Measurements from ENCODE around the gene TLK1.
A peak's percentile ranks its signal among the peaks of the same experiment; 100 is the strongest.
"Not testable (repeated sequence)": the region's sequence is repeated elsewhere in the genome, so short reads cannot be mapped to it uniquely, and the experiment has no call there.

The TLK1 gene

GRCh38 chr2:171139860-171140259, 20.8 kb downstream of the TLK1 start:
- DNase-seq = no peak

- DNase-seq = no peak
Measured at GRCh38 chr2:171136024-171136423, 24.7 kb downstream of the TLK1 start.

DNA sequence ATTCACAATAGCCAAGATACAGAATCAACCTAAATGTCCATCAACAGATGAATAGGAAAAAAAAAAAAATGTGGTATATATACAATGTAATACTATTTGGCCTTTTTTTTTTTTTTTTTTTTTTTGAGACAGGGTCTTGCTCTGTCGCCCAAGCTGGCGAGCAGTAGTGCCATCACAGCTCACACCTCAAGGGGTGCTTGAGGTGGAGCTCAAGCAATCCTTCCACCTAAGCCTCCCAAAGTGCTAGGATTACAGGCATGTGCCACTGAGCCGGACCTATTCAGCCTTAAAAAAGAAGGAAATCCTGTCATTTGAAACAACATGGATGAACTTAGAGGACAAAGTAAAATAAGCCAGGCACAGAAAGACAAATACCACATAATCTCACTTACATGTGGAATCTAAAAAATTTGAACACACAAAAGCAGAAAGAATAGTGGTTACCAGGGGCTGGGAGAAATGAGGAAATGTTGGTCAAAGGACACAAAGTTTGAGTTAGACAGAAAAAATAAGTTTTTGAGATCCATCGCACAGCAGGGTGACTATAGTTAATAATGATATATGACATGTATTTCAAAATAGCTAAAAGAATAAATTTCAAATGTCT, 26.0 kb downstream of the TLK1 start:
- no peak for DNase-seq

- no peak for DNase-seq
Measured at GRCh38 chr2:171132086-171132485, 28.6 kb downstream of the TLK1 start.

- no peak for DNase-seq
Measured at GRCh38 chr2:171128461-171128860, 32.2 kb downstream of the TLK1 start.

DNA sequence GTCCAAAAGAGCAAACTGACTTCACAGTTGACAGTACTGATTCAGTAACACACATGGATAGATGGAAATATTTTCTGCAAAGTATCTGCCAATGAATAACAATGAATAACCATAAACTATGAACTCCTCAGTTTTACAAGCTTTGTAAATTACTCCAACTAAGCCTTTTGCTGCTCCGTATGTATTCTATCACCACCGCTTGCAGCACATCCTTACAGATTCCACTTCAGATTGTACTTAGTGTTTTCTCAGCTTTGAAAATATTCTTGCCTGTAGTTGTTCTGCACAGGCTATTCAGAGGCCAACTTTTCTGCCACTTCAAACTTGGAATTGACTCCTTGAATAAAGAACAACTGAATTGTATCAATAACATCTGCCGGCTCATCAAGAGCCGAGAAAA, 36.2 kb downstream of the TLK1 start:
- DNase-seq = no peak

- DNase-seq = no peak
Measured at GRCh38 chr2:171109571-171109970, 51.1 kb downstream of the TLK1 start.

- no peak for DNase-seq
Measured at GRCh38 chr2:171109020-171109419, 51.7 kb downstream of the TLK1 start.

- no peak for DNase-seq
Measured at GRCh38 chr2:171107803-171108202, 52.9 kb downstream of the TLK1 start.

DNA sequence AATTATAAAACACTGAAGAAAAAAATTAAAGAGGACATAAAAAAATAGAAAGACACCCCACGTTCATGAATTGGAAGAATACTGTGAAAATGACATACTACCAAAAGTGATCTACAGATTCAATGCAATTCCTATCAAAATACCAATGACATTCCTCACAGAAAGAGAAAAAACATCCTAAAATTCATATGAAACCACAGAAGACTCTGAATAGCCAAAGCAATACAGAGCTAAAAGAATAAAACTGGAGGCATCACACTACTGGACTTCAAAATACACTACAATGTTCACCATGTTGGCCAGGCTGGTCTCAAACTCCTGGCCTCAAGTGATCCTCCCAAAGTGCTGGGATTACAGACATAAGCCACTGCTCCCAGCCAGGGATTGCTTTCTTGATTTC, 56.3 kb downstream of the TLK1 start:
- DNase-seq = no peak

DNA sequence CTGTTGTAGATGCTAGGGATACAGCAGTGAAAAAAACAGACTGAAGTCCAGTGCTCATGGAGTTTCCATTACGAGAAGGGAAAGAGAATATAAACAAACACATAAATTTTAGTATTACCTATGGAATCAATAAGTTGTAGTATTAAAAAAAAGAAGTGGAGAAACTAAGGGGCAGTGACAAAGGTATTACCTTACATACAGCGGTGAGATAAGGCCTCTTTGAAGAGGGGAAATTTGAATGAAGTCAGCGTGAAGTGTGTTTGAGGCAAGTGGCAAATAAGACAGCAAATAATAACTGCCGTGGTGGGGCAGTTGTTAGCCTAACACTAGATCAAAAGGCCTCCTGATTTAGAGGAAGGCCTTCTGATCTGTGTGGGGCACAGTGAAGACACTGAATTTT, 57.9 kb downstream of the TLK1 start:
- no peak for DNase-seq

GRCh38 chr2:171100370-171100769, 60.3 kb downstream of the TLK1 start:
- DNase-seq = no peak

- no peak for DNase-seq
Measured at GRCh38 chr2:171098607-171099006, 62.1 kb downstream of the TLK1 start.

GRCh38 chr2:171095014-171095582, 65.6 kb downstream of the TLK1 start:
- DNase-seq = no peak

- not testable (repeated sequence) for DNase-seq
Measured at GRCh38 chr2:171091517-171091916, 69.2 kb downstream of the TLK1 start.

DNA sequence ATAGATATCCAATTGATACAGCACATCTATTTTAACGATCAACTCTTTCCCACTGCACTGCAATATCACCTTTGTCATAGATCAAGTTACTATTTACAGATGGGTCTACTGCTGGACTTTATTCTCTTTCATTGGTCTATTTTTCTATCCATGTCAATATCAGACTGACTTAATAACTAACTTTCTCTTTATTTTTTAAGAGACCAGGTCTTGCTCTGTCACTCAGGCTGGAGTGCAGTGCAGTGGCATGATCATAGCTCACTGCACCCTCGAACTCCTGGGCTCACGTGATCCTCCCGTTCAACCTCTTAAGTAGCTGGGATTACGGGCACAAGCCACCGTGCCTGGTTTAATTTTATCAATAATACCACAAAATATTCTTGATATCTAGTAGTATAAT, 71.2 kb downstream of the TLK1 start:
- no peak for DNase-seq

DNA sequence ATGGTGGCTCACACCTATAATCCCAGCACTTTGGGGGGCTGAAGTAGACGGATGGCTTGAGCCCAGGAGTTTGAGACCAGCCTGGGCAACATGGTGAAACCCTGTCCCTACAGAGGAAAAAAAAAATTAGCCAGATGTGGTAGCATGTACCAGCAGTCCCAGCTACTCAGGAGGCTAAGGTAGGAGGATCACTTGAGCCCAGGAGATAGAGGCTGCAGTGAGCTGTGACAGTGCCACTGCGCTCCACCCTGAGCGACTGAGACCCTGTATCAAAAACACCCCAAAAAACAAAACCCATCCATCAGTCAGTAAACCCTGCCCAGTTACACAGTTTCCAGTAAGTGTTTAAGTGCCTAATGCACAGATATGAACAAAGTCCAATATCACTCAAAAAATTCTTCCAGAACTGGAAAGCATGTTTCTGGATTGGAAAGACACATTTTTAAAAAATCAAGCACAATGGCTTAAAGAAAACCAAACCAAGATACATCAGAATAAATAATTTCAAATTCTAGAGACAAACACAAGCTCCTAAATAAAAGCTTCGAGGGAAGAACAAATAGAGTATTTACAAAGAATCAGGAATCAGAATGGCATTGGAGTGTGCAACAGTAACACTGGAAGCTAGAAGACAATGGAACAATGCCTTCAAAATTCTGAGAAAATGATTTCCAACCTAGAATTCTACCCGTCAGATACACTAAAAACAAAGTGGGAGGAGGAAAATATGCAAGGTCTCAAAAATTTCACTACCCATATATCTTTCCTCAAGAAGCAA, 72.4 kb downstream of the TLK1 start:
- DNase-seq = no peak

DNA sequence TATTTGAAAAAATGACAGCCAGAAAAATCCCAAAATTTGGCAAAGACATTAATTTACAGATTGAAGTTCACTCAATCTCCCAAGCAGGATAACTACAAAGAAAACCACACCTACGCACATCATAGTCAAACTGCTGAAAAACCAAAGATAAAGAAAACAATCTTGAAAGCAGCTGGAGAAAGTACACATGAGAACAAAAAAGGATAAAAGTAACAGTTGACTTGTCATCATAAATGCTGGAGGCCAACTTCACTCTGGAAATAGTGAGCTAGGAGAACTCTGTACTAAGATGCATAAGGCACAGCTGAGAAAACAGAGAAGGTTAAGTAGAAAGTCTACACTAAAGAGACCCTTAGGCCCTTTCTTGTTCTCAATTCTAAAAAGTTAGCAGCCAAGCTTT, 73.1 kb downstream of the TLK1 start:
- no peak for DNase-seq

GRCh38 chr2:171086352-171087290, 74.1 kb downstream of the TLK1 start:
- peak in 1 of 2 experiments; percentile 4 for DNase-seq

DNA sequence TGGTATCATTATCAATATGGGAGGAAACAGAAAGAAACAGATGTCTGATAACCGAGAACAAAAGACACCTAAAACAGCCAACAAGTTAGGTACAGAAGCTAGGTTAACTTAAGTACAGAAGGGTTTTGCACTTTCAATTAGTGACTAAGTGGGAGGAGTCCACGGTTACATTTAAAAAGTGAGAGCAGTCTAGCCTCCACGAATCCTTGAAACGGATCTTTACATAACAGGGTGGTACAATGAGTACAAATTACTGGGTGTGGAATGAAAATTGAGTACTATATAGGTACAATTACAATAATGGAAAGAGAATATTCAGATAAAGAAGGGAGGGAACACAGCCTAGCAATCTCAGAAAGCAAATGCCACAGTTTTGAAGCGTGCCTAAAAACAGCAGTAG, 76.6 kb downstream of the TLK1 start:
- DNase-seq = no peak

DNA sequence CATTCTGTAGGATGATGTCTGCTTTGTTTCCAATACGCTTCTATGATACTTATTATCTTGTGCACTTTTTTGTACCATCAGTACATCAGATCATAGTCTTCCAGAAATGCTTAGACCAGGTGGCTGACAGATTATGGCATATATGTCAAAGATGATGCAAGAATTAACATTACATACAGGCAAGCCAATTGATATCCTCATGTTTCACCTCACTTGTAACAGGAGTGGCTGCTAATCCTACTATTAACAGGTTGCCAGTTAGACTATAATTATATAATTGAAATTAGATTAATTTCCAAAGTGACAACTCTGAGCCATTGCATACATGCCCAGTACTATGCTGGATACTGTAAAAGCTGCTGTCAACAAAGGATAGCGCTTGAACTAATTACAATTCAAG, 77.2 kb downstream of the TLK1 start:
- DNase-seq = no peak

DNA sequence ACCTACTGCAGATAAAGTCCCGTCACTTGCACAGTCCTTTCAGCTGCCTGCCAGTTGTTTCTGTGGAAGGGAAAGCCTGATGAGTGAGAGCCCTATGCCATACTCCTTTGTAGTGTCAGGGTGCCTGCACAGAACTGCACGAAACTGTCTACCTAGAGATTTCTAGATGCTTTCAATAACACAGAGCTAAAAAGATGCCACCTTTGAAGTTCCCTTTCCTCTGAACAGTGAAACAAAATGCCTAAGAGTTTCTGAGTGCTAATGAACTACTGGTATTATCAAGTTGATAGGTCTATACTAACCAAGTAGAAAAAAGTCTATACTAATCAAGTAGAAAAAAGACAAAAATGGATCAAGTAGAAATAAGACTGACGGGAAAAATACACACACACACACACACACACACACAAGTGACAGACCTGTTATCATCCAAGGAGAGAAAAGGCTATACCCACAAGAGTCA, 79.0 kb downstream of the TLK1 start:
- DNase-seq = no peak

- DNase-seq = no peak
Measured at GRCh38 chr2:171080607-171081006, 80.1 kb downstream of the TLK1 start.
